Nephron (organoid): ENCODE data around the gene ANKRD49.

Experiments used
- H3K27ac Mint-ChIP-seq, 3 experiments: 2 replicates each; pipeline ENCODE4 v1.8.0; 2020; ENCODE audit warnings: mixed read lengths in 3 of 3, mild to moderate bottlenecking in 2 of 3, moderate library complexity in 1 of 3
- H3K27me3 Mint-ChIP-seq: 2 replicates; pipeline ENCODE4 v1.8.0; 2021; ENCODE audit warnings: low read depth, mild to moderate bottlenecking, moderate library complexity, mixed read lengths
- H3K36me3 Mint-ChIP-seq: 2 replicates; pipeline ENCODE4 v1.8.0; 2020; ENCODE audit warnings: low read depth, mixed read lengths
- H3K4me1 Mint-ChIP-seq: 2 replicates; pipeline ENCODE4 v1.8.0; 2020; ENCODE audit warnings: mixed read lengths
- H3K4me3 Mint-ChIP-seq, 3 experiments: 2 replicates each; pipeline ENCODE4 v1.8.0; 2020; ENCODE audit warnings: mild to moderate bottlenecking in 3 of 3, mixed read lengths in 3 of 3, moderate library complexity in 2 of 3
- H3K9me3 Mint-ChIP-seq: 2 replicates; pipeline ENCODE4 v1.8.0; 2020; ENCODE audit warnings: mixed read lengths
- CTCF ChIP-seq, 3 experiments: fragments of 200-600 bp; sonication (generic); IDR thresholded peaks; one replicate each; pipeline ENCODE4 v1.5.0; 2021; ENCODE audit warnings: antibody characterized with exemption in 3 of 3; ENCODE audit not compliant: unreplicated experiment in 3 of 3

ANKRD49 gene

GRCh38 chr11:94533206-94533605, 39.4 kb downstream of the ANKRD49 start:
- H3K27ac Mint-ChIP-seq, result no peak overlapping the region
- TF ChIP-seq CTCF (IDR thresholded peaks at IDR 0.05; ENCODE audit: unreplicated experiment in 3 of 3), result no peak
- H3K27me3 Mint-ChIP-seq, result no peaks in the 10 kb centered on the region
- no peaks in the 10 kb centered on the region for H3K4me1 Mint-ChIP-seq
- no peaks in the 10 kb centered on the region for H3K9me3 Mint-ChIP-seq
- H3K4me3 Mint-ChIP-seq, result no peak overlapping the region
- H3K36me3 Mint-ChIP-seq, result no peaks in the 10 kb centered on the region

DNA sequence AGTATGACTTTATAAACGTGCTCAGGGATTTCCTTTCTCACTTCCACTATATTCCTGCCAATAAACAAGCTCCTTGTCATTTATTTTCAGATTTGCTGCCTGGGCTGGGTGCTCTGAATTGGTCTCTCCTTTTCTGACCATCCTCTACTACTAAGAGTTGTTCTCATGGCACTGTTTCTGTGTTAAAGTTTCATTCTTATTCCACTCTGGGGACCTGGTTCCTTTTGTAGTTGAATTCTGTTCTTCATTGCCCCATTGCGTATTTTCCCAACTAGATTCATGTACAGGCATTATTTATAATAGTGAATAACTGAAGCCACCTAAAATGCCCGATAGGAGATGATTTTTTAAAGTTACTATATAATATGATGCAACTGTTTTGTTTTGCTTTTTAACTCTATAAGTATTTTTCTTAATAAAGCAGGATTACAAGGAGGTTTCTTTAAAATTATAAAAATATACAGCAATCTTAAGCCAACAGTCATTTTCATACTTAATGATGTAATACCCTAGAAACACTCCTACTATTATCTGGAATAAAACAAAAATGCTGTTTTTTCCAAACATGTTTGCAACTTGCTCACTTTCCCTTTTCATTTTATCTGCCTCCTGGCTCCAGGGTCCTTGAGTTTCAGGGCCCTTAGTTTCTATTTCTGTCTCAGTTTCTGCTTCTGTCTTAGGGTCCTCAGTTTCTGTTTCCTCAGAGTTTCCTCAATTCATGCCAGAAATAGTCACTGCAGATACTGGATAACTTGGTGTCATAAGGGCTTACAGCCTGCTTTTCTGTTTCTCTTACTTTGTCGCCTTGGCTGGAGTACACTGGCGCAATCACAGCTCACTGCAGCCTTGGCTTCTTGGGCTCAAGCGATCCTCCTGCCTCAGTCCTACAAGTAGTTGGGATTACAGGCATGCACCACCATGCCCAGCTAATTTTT, 40.2 kb downstream of the ANKRD49 start:
- Mint-ChIP-seq H3K27me3 (no peaks in the 10 kb centered on the region), H3K4me1 (no peaks in the 10 kb centered on the region), H3K4me3 (no peak overlapping the region), H3K9me3 (no peaks in the 10 kb centered on the region), H3K27ac (no peak overlapping the region), H3K36me3 (no peaks in the 10 kb centered on the region)
- no peak for TF ChIP-seq CTCF (IDR thresholded peaks at IDR 0.05; ENCODE audit: unreplicated experiment in 3 of 3)

DNA sequence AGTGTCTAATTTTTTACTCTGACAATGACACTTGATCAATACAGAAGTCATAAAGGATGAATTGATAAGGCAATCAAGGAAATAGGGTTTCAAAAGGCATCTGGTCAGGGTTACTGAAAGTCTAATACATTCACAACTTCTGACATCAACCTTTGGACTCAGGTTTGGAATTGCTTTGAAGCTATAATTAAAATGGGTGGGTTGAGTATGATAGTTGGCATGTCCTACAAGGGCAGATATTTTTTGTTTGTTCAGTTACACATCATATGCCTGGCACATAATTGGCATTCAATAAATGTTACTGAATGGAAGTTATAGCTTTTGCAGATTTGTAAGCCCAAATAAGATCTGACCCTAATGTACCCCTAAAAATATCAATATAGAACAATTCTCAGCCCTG, 42.6 kb downstream of the ANKRD49 start:
- H3K27ac Mint-ChIP-seq, result no peak overlapping the region
- H3K9me3 Mint-ChIP-seq, result no peaks in the 10 kb centered on the region
- H3K4me3 Mint-ChIP-seq, result no peak overlapping the region
- H3K36me3 Mint-ChIP-seq, result no peaks in the 10 kb centered on the region
- TF ChIP-seq CTCF (IDR thresholded peaks at IDR 0.05; ENCODE audit: unreplicated experiment in 3 of 3), result no peak
- H3K27me3 Mint-ChIP-seq, result peaks cover 6% of the 10 kb centered on the region
- H3K4me1 Mint-ChIP-seq, result no peaks in the 10 kb centered on the region

DNA sequence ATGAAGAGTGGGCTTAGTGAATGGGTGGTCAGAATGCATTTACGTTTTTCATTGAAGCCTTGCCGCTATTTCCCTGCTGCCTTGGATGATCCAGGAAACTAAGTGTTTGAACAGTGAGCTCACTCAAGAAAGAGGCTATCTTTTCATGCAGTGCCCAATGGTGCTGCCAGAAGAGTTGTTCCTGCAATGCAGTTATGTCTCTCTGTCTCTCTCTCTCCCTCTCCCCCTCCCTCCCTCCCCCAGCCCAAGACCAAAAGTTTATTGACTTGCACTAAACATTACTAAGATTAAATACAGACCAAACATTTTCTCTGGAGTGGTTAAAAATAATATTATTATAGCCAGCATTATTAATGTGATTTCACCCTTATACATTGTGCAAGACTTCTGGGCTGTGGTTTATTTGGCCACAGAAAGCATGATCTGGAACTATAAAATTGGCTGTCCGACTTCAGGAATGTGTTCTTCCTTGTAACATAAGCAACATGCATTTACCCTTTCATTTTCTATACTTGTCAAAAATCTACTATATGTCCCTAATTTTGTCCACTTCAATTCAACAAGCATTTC, 43.3 kb downstream of the ANKRD49 start:
- H3K36me3 Mint-ChIP-seq, result no peaks in the 10 kb centered on the region
- H3K27ac Mint-ChIP-seq, result no peak overlapping the region
- no peak for TF ChIP-seq CTCF (IDR thresholded peaks at IDR 0.05; ENCODE audit: unreplicated experiment in 3 of 3)
- H3K4me1 Mint-ChIP-seq, result no peaks in the 10 kb centered on the region
- H3K4me3 Mint-ChIP-seq, result no peak overlapping the region
- H3K9me3 Mint-ChIP-seq, result no peaks in the 10 kb centered on the region
- H3K27me3 Mint-ChIP-seq, result peaks cover 11% of the 10 kb centered on the region

DNA sequence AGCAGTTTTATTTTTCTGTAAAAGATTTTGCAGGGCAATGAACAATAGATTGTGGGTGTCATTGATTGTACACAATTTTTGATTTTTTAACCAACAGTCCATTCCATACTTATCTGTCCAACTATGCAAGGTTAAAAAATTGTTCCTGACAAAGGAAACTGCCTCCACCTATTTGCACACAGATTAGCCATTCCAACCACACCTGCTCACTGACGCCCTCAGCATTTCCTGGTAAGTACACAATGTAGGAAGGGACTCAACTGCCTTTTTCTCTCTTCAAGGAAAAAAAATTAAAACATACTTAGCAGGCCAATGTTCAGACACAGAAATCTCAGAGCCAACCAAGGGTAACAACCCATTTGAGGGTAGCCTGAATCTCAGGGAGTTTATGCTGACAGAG, 45.6 kb downstream of the ANKRD49 start:
- peaks cover 12% of the 10 kb centered on the region for H3K4me1 Mint-ChIP-seq
- TF ChIP-seq CTCF (IDR thresholded peaks at IDR 0.05; ENCODE audit: unreplicated experiment in 3 of 3), result no peak

More for the DNA sequence above, 45.6 kb downstream of the ANKRD49 start:
- Mint-ChIP-seq H3K9me3 (no peaks in the 10 kb centered on the region), H3K27ac (no peak overlapping the region), H3K36me3 (no peaks in the 10 kb centered on the region), H3K27me3 (peaks cover 11% of the 10 kb centered on the region), H3K4me3 (no peak overlapping the region)
